TTC549 (cell line): ENCODE results near the gene PDE4B.

Experiments
- FAIRE-seq: peaks from 2 replicates; lab custom pipeline; 2012; peaks lifted over from hg19 to GRCh38; lab: Jason Lieb, UNC

PDE4B gene

DNA sequence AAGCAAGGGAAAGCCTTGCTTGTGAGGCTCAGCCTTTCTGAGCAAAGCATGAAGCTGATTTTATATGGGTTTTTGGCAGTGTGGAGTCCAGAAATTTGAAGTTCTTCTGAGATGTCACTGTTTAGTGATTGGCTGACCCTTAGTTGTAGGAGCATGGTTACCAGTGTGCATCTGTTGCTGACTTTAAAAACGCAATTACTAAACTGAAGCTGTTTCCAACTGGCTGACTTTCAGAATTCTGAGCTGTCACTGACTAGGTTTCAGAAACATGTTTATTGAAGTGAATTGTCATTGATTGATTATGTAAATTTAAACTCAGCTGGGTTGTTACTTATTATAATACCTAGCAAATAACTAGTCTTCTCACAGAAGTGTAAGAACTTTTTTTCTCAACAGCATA is 89.4 kb downstream of the PDE4B start:
- no peak for FAIRE-seq

GRCh38 chr1:65889441-65889840 is 96.7 kb downstream of the PDE4B start:
- no peak for FAIRE-seq

DNA sequence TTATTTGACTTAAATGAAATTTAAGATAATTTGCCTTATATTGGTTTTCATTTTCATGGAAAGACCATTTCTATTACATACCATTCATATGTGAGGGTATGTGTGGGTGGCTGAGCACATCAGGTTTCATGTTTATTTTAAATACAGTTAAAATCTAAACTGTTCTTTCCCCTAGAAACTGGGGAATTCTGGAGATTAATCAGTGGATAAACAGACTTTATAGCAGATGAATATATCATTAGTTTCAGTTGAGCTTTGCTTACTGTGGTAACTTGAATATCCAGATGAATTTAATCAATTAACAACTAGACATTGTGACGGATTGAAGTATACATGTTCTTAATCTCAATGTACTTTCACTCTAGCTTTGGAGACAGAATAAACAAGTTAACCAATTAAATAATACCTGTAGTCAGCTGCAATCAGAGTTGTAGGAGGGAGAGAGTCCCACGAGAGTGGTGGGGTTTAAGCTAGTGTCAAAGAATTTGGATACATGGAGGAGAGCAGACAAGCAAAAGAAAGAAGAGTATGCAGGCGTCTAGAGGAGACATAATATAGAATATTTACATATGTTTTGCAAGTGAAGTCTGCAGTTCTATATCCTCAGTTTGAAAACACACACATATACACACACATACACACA is 97.6 kb downstream of the PDE4B start:
- FAIRE-seq, result no peak

- FAIRE-seq, result no peak
Measured at GRCh38 chr1:65894738-65895605, 102.3 kb downstream of the PDE4B start.

GRCh38 chr1:65896721-65897120 is 104.0 kb downstream of the PDE4B start:
- no peak for FAIRE-seq

- no peak for FAIRE-seq
Measured at GRCh38 chr1:65897485-65897884, 104.8 kb downstream of the PDE4B start.

GRCh38 chr1:65904681-65905083 is 112.0 kb downstream of the PDE4B start:
- FAIRE-seq, result no peak

DNA sequence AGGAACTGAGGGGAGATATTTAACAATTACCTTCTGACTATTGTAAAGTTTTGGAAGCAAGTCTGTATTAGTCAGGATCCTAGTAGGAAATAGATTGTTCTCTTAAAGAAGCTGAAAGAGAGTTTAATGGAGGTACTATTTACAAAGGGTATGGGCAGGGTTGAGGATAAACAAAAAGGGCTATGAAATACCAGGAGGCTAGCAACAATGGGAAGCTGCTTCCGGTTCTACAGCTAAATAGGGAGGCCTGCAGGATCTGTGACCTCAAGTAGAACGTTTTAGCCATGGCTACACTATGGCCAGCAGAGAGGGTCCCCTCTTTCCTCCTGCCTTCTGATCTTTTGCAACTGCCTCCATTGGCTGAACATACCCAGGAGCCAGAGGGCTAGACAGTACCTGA is 117.7 kb downstream of the PDE4B start:
- FAIRE-seq, result no peak

DNA sequence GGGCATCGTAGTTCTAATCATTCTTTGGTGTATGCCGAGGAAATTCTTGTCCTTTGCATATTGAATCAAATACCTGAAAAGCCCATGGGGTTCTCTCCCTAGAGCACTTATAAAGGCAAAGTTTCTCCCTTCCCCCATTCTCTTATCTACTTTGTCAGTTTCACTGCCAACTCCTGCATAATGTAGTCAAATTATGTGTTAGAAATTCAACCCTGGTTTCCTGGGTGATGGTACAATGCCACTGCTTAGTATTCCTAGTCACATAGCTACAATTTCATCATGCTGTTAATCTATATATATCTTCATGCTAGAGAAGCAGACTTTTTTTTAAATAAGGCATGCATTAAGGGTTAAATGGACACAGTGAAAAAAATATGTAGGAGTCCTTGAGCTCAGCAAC is 119.0 kb downstream of the PDE4B start:
- FAIRE-seq, result no peak

DNA sequence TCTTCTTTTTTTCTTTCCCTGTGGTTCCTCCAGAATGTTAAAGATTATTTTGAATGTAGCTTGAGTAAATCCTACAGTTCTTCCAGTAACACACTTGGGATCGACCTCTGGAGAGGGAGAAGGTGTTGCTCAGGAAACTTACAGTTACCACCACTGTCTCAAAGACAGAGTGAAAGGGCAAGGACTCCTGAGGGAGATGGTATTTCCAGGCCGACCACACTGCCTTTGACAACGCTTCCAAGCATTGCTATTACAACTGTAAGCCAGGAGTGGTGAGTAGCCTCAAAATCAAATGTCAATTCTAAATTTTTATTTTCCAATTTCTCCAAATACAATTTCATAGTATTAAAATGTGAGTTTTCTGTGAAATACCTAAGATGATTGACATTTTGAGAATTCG is 125.9 kb downstream of the PDE4B start:
- FAIRE-seq, result no peak

DNA sequence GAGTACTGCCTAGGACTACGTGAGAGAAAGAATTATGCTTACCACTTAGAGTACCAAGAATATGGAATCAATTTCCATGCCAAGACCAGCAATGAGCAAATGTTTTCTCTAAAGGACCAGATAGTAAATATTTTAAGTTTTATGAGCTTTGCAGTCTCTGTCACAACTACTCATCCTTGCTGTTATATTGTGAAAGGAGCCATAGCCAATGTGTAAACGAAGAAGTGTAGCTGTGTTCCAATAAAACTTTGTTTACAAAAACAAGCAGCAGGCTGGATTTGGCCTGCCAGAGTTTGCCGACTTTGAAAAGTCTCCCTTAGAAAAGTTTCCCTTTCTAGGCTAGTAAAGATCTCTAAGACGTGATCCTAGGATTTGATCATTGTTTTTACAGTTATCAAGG is 128.8 kb downstream of the PDE4B start:
- FAIRE-seq, result no peak

DNA sequence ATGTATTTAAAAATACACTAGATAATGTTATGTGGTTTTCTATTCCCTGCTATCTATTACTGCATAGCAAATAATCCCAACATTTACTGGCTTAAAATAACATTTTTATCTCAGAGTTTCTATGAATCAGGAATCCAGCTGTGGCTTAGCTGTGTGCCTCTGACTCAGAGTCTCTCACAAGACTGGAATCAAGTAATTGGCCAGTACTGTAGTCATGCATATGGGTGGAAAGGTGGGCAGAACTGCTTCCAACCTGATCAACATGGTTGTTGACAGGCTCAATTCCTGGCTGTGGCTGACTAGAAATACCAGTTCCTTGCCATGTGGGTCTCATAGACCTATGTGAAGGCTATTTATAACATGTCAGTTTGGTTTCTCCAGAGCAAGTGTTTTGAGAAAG is 131.8 kb downstream of the PDE4B start:
- no peak for FAIRE-seq

GRCh38 chr1:65938506-65938905 is 145.8 kb downstream of the PDE4B start:
- FAIRE-seq, result no peak

GRCh38 chr1:65939191-65939590 is 146.5 kb downstream of the PDE4B start:
- no peak for FAIRE-seq

GRCh38 chr1:65939636-65940035 is 146.9 kb downstream of the PDE4B start:
- no peak for FAIRE-seq

DNA sequence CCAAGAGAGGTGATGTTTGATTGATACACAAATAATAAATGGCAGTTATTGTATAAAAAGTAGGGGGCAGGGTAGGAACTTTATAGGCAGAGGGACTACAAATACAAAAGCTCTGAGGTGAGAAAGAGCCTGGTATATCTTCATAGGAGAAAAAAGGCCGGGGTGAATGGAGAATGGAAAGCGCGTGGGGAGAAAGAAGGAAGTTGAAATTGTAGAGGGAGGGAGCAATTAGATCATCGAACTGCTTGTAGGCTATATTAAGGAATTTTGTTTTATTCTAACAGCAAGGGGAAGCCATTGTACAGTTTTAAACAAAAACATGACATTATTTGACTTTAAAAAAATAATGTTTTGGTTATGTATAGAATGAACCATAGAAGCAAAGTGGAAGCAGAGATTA is 147.4 kb downstream of the PDE4B start:
- no peak for FAIRE-seq

DNA sequence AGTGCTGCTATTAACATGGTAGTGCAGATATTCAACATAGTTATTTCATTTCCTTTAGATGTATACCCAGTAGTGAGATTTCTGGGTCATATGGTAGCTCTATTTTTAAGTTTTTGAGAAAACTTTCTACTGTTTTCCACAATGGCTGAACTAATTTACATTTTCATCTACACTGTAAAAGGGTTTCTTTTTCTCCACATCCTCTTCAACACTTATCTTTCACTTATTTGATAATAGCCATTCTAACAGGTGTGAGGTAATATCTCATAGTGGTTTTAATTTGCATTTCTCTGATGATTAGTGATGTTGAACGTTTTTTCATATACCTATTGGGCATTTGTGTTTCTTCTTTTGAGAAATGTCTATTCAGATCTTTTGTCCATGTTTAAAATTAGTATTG is 149.8 kb downstream of the PDE4B start:
- FAIRE-seq, result no peak

- no peak for FAIRE-seq
Measured at GRCh38 chr1:65946376-65946775, 153.7 kb downstream of the PDE4B start.

- no peak for FAIRE-seq
Measured at GRCh38 chr1:65946960-65947359, 154.3 kb downstream of the PDE4B start.

GRCh38 chr1:65948609-65949229 is 156.0 kb downstream of the PDE4B start:
- no peak for FAIRE-seq

DNA sequence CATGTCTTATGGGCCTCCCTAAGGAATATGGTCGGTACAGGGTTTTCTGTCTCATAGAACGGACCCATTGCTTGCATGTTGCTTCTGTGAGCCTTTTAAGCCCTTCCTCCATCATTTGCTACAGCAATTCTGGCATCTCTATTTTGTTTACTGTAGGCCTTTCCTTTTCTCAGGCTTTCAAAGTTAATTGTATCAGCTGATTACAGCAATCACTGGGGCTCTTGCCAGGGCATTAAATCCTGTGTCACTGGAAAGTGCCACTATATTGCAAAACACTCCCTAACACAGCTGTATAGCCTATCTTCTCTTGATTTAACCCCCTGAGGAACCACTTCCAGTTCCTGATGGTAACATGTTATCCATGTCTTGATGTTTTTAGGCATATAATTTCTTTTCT is 156.5 kb downstream of the PDE4B start:
- no peak for FAIRE-seq

DNA sequence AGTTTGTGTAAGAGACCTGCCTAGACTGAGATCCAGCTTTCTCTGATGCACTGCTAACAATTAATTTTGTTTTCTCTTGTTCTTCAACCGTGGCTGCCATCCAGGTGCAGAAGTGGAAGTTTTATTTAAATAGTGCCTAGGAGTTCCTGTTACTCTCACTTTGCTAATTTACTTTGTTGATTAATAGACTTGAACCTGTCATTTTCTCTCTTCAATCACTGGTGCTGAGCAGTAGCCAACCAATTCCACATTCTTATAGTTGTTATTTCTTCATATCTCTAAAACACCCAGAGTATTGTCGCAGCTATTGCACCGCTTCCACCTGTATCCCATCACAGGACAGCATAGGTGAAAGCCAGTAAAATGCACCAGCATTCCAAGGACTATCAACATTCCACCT is 157.2 kb downstream of the PDE4B start:
- no peak for FAIRE-seq

DNA sequence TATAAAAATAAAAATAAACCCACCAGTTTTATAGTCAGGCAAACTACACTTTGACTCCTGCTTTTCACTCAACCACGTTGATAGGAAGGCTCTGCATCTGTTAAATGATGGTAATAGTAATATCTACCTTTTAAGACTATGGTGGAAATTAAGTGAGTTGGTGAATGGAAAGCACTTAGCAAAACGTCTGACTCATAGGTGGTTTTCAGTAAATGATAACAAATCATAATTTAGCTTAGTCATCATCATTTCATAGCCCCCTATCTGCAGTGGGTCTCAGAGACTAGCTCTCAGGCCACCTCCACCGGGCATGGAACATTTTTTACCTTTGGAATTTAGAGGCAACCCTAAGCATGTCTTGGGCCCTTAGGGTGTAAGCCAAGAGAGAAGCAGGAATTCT is 160.0 kb downstream of the PDE4B start:
- no peak for FAIRE-seq

DNA sequence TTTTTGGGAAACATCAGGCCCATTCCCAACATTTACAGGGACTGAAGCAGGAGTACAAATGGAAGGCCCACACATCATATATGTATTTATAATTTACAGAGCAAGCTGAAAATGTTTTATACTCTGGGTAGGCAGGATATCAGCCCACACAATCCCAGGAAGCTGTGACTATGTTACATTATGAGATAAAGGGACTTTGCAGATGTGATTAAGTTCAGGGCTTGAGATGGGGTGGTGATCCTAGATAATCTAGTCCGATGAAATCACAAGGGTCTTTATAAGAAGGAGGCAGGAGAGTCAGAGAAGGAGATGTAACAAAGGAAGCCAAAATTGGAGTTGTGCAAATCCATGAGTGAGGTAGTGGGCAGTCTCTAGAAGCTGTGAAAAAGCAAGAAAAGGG is 160.5 kb downstream of the PDE4B start:
- FAIRE-seq, result no peak
